ENCODE results near the gene GNAL.

GNAL gene

DNA sequence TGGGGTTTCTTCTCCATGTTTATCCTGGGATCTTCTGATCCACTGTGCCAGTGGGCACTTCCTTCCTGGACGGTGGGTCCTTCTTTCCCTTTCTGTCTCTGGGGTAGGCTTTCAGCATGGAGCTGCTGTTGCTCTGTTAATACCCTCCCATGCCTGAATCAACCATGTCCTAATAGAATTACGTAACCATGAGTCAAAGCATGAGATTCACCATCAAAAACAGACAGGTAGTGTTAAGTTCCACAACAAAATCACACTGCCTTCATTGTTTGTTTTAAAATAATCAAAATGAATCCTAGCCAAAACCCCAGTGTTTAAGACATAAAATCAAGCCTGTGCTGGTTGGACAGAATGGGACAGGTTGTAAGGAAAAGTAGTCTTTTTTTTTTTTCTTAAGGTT lies 37.5 kb downstream of the GNAL start:
- DNase-seq, result no peak

DNA sequence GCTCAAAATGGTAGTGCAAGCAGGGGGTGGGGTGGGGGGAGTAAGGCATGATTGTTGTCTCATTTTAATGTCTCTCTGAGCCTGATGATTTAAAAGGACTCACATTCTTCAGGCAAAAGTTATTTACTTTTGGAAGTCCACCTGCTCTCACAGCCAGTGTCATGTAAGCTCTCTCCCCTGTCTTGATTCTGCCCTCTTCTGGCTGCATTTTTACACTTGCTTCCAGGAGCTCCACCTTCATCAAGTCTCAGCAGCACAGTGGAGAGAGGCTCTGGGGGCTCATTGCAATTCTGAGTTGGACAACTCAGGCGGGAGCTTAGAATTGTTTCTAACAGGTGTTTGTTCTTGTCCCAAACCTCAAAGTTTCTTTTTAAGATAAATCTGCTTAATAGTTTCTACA lies 39.2 kb downstream of the GNAL start:
- peak in 1 of 5 experiments; percentile 7 for DNase-seq

DNA sequence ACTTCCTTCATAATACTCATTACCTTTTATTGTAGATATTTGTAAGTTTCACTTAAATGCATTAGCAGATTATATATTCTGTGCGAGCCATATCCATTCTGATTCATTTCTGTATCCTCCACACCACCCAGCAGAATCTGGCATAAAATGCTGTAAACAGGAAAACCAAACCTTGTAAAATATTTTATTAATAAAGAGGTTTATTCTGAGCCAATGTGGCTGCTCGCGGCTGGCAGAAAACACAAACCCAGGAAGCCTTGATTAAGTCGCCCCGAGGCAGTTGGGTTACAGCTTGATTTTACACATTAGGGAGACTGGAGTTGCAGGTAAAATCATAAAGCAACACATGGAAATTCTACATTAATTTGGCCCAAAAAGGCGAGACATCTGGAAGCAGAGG lies 40.5 kb downstream of the GNAL start:
- no peak for DNase-seq

DNA sequence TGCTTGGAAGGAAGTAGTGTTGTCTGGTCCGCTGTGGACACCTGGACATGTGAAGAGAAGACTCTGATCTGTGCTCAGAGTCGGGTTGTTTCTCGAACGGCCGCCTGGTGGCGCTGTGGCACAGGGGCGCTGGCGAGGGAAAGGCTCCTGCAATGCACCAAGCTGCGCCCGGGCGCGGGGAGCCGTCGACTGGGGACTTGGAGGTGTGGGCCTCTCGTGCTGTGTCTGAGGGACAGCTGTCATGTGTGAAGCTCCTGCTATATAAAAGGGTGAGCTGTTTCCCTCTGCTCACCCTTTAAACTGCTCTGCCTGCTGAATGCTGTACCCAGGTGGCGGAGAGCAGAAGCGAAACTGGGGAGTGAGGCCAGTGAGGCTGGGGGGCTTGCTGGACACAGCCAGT lies 44.0 kb downstream of the GNAL start:
- peak in 4 of 5 experiments; percentile 37 to 66 (median 44) for DNase-seq

DNA sequence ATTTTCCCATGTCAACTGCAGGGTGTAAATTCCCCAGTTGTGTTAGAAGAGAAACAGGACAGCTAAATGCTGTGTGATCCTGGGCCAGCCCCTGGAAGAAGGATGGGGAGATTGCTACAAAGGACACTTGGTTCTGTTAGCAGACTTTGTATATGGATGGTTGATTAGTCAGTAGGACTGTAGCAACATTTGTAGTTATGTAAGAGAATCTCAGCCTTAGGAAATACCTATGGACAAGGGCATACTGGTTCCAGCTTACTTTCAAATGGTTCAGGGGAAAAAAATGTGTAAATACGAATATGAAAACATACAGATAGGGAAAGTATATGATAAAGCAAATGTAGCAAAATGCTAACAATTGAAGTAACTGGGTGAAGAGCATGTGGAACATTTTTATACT lies 47.6 kb downstream of the GNAL start:
- DNase-seq, result no peak

DNA sequence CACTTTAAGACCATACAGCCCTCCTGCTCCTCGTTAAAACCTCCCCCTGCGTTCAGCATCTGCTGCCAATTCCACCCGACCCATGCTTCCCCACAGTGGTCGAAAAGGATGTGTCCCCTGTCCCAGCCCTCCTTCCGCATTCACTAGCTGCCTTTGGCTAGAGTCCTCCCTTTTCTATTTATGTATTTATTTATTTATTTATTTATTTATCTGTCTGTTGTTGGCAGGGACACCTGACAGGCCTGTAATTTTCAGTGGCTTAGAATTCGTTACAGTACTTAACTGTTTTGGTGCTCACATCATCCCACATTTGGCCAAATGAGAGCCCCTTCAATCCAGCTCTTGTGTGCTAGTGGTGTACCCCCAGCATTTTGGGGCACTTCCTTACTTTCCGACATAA lies 50.8 kb downstream of the GNAL start:
- no peak for DNase-seq

DNA sequence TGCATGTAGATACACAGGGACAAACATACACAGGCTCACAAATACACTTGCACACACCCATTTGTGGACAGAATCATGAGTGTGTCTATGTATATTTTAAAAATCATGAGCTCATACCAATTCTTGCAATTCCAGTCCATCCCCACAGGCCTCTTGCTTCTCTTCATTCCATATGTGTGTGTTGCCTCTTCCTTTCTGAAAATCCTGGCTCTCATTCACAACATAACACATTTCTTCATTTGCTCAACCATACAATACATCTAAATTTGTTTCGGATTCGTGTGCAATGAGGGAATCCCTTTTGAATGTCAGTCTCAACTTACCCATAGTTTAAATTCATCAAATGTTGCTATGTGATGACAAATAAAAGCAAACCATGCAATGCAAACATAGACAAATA lies 51.4 kb downstream of the GNAL start:
- DNase-seq, result no peak

DNA sequence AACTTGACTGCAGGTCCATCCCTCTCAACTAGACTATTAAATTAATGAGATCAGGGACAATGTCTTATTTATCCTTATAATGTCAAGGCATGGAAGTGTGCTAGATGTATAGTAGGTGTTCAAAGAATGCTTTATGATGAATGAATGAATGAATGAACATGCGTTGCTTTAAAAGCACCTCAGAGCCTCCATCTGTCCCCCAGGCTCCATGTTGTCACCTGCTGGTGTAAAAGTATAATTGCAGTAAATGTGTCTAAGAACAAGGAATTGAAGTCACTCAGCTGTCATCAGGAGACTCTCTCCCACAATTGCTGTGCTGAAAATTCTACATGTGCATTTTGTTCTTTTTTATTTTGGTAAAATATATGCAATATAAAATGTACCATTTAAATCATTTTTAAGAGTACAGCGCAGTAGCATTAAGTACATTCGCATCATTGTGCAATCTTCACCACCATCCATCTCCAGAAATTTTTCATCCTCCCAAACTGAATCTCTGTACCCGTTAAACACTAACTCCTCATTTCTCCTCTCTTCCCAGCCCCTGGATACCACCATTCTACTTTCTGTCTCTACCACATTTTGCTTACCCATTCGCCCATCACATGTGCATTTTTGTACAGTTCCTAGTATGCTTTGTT lies 52.6 kb downstream of the GNAL start:
- DNase-seq, result peak in 1 of 5 experiments; percentile 30

DNA sequence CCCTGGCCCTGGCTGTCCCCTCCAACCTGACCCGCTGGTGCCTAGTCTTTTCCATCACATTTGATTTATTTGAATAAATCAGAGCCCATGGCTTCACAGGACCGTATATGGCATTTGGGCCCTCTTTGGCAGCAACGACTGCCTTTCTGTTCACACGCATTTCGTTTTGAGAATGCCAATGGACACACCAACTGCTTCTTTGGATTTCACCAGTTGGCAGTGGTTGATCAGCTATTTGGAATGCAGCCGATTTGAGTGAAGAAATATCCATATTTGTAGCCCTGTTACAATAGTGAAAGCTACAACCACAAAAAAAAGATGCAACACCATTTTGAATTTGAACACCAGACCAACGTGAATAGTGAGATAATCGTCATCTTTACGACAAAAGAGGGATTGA lies 56.5 kb downstream of the GNAL start:
- DNase-seq, result no peak

DNA sequence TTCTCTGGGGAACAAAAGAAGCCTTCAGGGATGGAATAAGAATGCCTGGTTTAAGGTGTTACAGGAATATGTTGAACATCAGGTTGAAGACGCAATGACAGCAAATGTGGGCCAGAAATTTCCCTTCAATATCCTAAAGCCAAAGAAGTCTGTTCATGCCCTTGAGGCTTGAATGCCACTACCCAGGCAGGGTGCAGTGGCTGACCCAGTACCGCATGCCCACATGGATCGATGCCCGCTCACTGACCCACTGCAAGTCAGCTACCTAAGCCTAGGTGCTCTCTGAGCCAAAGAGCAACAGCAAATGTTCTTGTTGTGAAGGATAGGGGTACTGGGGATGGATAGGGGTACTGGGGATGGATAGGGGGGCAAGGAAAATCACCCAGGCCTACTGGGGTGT lies 58.2 kb downstream of the GNAL start:
- no peak for DNase-seq

DNA sequence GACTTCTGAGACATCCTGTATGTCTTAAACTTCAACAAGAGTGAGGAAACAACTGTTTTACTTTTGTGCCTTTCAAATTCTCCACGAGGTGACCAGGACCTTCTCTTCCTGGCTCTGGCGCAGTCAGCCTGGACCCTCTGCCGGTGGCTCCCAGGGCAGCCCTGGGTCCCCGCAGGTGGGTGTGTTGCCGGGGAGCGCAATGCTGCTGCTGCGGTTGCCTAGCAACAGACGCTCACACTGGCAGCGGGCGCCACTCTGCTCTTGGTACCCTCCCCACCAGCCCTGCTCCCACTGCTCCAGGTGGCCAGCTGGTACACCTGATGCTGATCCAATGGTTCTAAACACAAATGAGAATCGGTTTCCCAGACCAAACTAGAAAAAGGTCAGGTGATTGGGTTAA lies 58.7 kb downstream of the GNAL start:
- no peak for DNase-seq

DNA sequence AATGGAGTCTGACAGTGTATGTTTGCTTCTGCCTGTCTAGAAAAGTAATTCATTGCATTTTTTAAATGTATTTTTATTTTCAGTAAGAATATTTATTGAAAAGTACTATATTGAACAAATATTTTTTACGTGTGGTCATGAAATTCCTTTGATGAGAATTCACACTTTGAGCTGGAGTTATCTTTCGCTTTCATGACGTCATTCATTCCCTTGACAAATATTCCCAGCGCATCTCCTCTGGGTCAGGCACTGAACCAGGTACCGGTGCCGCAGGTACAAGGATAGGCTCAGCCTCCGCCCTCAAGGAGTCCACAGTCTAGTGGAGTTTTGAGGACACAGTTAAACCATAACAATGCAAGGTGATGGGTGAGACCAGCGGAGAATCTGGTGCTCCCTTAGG lies 60.2 kb downstream of the GNAL start:
- DNase-seq, result no peak

DNA sequence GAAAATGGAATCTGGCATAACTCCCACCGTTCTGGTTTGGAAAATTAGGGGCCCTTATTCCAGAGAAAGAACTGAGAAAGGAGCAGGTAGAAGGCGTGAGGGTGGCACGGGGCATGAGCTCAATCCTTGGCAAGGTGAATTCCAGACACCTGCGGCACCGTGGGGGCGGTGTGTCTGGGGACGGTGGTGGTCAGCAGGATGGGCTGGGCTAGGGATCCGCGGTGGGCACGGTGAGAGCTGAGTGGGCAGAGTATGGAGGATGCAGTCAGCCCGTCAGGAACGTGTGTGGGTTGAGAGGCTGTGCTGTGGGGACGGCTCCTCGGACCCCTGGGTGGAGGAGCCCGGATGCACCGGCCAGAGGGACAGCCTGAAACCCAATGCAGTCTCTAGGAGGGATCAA lies 61.1 kb downstream of the GNAL start:
- no peak for DNase-seq

DNA sequence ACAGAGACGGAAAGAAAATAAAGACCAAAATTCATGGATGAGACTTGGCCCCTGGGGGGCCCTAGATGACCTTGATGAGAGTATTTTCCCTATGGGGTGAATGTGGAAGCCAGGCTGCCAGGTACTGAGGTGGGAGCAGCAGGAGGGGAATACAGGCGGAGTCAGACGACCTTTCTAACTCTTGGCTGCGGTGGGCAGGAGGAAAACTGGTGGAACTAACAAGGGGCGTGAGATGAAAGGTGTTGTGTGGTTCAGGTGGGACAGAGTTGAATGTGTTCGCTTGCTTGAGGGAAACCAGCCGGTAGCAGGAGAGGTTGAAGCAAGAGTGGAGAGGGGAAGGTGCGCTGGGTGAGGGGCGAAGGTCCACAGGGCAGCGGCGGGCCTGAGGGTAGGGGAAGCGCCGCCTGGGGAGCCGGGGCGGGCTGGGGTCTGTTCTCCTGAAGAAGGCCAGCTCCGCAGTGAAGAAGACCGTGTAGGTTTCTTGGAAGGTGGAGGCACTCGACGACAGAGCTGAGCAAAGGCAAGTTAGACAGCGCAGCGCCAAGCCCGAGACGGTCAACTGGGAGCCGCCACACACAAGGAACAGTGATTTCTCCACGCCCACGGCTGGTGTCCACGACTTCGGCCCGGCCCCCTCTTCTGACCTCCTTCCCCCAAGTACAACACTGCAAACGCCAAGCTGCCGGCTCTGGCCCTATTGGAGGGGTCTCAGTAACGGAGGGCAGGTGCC lies 61.7 kb downstream of the GNAL start:
- no peak for DNase-seq

DNA sequence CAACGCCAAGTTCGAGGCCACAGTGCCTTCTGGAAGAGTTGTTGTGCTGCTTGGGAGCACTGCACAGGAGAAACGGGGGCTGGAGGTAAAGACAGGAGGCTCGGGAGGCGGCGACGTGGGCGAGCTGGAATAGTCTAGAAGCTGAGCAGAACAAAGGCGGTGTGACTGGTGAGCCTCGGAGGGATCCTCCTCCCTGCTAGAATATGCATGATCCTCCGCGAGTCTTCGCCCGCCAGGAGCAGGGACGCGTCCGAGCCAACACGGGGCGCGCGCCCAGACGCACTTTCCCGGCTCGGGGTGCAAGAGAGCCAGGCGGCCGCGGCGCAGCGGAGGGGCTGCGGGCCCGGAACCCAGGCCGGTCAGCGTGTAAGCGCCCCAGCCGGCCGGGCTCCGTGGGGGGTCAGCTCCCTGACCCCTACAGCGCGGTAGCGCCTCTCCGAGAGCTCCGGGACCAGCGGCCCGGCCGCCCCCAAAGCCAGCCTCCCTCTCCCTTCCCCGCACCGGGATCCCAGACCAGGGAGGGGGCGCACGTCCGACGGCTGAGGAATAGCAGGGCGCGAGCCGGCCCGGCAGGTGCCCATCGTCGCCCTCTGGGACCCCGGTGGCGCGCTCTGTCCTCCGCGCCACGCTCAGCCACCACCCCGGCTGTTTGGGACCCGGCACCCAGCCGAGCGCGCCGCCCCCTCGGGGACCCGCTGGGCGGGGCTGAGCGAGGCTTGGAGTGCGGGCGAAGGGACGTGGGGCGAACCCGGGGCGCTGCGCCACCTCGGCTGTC lies 62.5 kb downstream of the GNAL start:
- no peak for DNase-seq

DNA sequence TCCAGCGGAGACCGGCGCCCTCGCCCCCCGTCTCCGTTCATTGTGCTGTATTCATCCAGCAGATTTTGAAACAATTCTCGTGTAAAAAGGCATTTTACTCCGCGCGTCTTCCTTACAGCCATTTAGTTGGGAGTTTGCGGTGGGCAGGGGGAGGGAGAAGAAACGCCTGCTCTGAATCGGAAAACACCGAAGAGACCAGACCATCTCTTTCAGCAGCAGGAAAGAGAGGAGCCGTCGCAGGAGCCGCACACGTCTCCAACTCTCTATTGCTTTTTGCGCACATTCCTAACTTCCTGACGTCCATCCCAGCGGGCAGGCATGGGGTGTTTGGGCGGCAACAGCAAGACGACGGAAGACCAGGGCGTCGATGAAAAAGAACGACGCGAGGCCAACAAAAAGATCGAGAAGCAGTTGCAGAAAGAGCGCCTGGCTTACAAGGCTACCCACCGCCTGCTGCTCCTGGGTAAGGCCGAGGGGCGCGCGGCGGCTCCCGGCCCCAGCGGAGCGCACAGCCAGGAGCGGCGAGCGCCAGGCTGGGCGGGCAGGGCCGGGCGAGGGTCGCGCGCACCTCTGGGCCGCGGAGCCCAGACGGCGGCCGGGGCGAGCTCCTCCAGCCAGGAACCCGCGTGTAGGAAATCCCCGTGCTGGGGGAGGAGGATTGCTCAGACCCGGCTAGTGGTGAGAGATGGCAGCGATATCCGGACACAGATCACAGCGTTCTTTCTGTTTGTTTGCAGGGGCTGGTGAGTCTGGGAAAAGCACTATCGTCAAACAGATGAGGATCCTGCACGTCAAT lies 63.2 kb downstream of the GNAL start:
- no peak for DNase-seq

DNA sequence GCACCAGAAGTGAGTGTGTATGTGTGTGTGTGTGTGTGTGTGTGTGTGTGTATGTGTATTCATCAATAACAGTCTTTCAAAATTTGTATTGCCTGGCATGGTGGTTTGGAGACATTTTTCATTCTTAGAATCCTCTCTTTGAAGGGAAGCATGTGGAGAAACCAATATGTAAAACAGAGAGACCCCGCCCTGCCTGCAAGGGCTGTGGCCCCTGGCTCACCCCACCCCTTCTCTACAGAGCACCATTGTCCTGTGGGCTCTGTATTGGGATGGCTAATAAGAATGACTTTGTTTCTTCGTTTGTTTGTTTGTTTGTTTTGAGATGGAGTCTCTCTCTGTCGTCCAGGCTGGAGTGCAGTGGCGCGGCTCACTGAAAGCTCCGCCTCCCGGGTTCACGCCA lies 65.9 kb downstream of the GNAL start:
- DNase-seq, result no peak

DNA sequence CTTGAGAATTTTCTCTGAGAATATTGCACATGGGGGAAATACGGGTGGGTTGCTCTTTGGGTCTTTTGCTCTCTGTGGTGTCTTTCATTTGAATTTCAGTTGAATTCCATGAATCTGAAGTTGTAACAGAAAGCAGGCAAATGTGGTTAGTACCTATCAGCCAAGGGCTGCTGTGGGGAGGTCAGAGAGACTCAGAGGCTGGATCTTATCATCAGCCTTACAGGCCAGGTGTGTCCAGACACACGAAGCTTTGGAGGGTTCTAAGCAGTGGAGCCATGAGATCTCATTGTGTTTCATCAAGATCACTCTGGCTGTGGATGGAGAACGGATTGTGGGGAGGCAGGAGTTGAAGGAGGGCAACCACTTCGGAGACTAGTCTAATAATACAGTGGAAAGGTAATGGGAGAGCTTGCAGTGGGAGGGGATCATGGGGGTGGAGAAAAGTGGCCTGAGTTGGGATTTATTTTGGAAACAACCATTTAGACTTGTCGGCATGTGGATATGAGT lies 68.1 kb downstream of the GNAL start:
- no peak for DNase-seq

DNA sequence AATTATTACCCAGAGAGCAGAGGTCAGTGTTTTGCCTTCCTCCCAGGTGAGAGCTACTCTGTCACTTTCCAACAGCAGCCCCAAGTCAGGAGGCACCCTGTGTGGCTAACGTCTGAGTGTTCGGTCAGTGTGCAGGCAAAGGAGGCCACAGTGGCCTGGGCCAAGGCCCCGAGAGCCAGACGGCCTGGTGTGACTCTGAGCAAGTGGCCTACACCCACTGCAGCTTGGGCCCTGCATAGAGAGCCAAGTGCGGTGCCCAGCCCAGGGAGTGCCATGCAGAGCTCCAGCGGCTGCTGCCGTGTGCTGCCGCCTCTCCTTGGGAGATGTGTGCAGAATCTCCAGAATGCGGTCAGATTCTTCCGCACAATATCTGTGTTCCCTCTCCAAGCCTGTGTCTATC lies 70.4 kb downstream of the GNAL start:
- no peak for DNase-seq

DNA sequence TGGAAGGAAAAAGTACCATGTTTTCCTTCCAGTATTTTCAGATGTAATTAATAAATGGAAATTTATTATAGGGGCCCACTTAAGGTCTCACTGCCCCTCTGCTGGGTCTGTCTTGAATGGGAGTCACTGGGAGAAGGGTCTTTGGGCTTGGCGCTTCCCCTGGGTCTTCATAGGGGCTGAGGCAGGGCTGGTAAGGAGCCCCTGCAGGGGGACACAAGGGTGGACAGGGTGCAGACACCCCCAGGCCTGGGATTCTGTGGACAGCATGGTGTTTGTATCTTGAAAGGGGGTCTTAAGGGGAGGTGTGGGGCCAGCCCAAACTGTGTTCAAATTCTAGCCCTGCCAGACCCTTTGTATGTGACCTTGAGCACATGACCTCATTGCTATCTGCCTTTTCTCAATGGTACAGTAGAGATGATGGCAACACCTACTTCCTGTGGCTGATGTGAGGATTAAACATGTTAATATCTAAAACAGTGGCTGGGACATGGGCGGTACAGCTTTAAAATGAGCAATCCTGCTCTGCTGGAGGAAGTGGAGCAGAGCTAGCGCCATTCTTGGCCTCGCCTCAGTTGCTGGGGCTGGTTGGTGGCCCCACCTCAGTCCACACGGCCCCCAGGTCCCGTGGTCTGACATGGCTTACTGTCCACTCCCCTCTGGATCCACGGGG lies 71.6 kb downstream of the GNAL start:
- peak in 1 of 5 experiments; percentile 19 for DNase-seq

DNA sequence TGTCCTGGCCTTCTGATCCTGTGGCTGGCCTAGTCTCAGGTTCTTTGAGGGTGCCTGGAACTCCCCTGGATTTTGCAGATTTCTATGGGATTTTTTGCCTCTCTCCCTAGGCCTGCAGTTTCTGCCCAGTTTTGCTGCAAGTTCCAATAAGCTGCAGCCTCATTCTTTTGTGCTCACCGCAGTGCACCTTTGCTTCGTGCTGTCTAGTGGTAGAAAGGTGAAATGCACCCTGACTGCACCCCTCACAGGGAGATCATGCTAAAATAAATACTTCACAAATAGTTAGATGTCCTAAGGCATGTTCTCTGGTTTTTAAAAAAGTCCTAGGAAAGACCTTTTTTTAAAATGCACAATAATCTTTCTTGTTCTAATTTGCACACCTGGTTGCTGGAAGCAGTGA lies 72.5 kb downstream of the GNAL start:
- DNase-seq, result no peak

DNA sequence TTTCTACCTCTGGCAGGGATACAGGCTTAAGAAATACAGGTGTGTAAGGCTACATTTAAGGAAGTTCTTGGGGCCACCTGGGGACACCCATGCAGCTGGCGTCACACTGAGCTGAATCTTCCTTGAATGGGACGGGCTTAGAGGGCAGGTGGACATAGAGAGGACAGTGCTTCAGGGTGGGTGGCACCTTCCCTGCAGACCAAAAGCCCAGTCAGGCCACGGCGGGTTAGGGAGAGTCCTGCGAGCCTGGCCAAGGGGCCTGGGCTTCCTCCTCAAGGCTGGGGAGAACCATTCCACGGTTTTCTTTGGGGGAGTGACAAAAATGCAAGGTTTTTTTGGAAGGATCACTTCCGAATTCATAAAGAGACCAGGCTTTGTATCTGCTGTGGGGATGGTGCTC lies 73.4 kb downstream of the GNAL start:
- no peak for DNase-seq
